Measurements from ENCODE around the gene MSL3B.

The MSL3B gene

GRCh38 chr2:233844064-233844807 lies 23.9 kb downstream of the MSL3B start:
- Mint-ChIP-seq H3K4me1 (ENCODE audit: unreplicated experiment) (no peaks in the 10 kb centered on the region), H3K27me3 (no peaks in the 10 kb centered on the region), H3K27ac (no peak overlapping the region), H3K36me3 (peaks cover 31% of the 10 kb centered on the region), H3K9me3 (no peaks in the 10 kb centered on the region), H3K4me3 (no peak overlapping the region)
- no peak for DNase-seq (ENCODE audit: extremely low spot score, unreplicated experiment)
- no peak for TF ChIP-seq CTCF (conservative IDR thresholded peaks at IDR 0.05)

GRCh38 chr2:233841183-233841582 lies 27.0 kb downstream of the MSL3B start:
- H3K4me3 Mint-ChIP-seq = no peak overlapping the region
- H3K9me3 Mint-ChIP-seq = no peaks in the 10 kb centered on the region
- H3K27ac Mint-ChIP-seq = no peak overlapping the region
- H3K36me3 Mint-ChIP-seq = peaks cover 46% of the 10 kb centered on the region
- peaks cover 8% of the 10 kb centered on the region for H3K4me1 Mint-ChIP-seq (ENCODE audit: unreplicated experiment)
- no peak for DNase-seq (ENCODE audit: extremely low spot score, unreplicated experiment)
- no peaks in the 10 kb centered on the region for H3K27me3 Mint-ChIP-seq
- no peak for TF ChIP-seq CTCF (conservative IDR thresholded peaks at IDR 0.05)

DNA sequence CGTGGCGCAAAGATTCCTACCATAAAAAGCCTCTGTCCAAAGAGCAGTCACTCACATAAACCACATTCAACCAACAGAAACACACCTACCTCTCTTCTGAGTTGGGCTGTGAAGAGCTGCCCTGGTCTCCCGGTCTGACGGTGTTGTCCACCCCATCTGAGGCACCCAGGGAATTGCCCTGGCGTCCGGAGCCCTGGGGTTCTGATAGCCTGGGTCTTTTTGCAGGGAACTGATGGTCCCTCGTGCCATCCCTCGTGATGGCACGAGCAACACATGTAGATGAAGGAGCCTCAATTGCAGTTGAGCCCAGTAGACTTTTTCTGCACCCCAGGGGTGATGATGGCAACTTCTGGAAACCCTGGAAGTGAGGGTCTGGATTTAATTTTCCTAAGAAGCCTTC lies 27.7 kb downstream of the MSL3B start:
- no peak overlapping the region for H3K27ac Mint-ChIP-seq
- peaks cover 8% of the 10 kb centered on the region for H3K4me1 Mint-ChIP-seq (ENCODE audit: unreplicated experiment)
- TF ChIP-seq CTCF (conservative IDR thresholded peaks at IDR 0.05) = no peak
- DNase-seq (ENCODE audit: extremely low spot score, unreplicated experiment) = no peak
- H3K36me3 Mint-ChIP-seq = peaks cover 43% of the 10 kb centered on the region
- no peaks in the 10 kb centered on the region for H3K27me3 Mint-ChIP-seq
- no peaks in the 10 kb centered on the region for H3K9me3 Mint-ChIP-seq
- no peak overlapping the region for H3K4me3 Mint-ChIP-seq

- Mint-ChIP-seq H3K27ac (no peak overlapping the region), H3K27me3 (no peaks in the 10 kb centered on the region), H3K9me3 (no peaks in the 10 kb centered on the region), H3K36me3 (peaks cover 43% of the 10 kb centered on the region), H3K4me1 (ENCODE audit: unreplicated experiment) (peaks cover 8% of the 10 kb centered on the region), H3K4me3 (no peak overlapping the region)
- DNase-seq (ENCODE audit: extremely low spot score, unreplicated experiment) = peak; percentile 60
- TF ChIP-seq CTCF (conservative IDR thresholded peaks at IDR 0.05) = no peak
Observed at GRCh38 chr2:233839447-233839820, 28.8 kb downstream of the MSL3B start.

GRCh38 chr2:233838726-233839446 lies 29.3 kb downstream of the MSL3B start:
- Mint-ChIP-seq H3K36me3 (peaks cover 39% of the 10 kb centered on the region), H3K27me3 (no peaks in the 10 kb centered on the region), H3K4me1 (ENCODE audit: unreplicated experiment) (peaks cover 8% of the 10 kb centered on the region), H3K27ac (no peak overlapping the region), H3K4me3 (no peak overlapping the region), H3K9me3 (no peaks in the 10 kb centered on the region)
- no peak for TF ChIP-seq CTCF (conservative IDR thresholded peaks at IDR 0.05)
- DNase-seq (ENCODE audit: extremely low spot score, unreplicated experiment) = peak; percentile 50

Data from type B pancreatic cell (in vitro differentiated cells).